ENCODE results near the gene MAML2.
"Not testable (repeated sequence)": the region's sequence is repeated elsewhere in the genome, so short reads cannot be mapped to it uniquely, and the experiment has no call there.

MAML2 gene

GRCh38 chr11:96293109-96293508 is 49.9 kb downstream of the MAML2 start:
- DNase-seq (ENCODE audit: low read depth), result no peak

DNA sequence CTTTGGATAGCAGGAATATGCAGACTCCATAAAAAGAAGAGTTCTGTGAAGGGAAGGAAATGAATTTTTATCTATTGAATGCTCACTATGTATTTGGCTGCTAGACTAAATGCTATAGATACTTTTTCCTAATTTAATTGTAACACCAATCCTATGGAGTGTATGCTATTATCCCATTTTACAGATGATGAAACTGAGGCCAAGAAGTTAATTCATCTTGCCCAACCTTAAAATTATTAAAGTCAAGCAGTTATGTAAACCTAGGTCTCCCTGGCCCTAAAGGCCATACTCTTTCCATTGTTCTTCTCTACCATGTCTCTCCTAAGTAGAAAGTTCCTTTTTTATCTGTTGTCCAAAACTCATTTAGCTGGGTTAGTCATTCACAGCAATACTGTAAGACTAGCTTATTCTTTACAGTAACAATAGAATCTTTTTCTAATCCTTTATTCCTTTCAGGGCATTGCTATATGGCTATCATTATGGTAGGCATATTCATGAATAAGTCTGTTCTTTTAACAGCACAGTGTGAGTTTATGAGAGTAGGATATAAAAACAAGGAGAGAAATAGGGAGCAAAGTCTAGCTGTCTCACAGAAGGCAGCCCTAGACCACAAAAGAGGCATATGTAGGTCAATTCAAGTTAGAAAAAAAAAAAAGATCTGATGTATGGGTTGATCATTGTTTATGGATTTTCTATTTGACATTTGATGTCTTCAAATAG is 50.5 kb downstream of the MAML2 start:
- DNase-seq (ENCODE audit: low read depth), result no peak

DNA sequence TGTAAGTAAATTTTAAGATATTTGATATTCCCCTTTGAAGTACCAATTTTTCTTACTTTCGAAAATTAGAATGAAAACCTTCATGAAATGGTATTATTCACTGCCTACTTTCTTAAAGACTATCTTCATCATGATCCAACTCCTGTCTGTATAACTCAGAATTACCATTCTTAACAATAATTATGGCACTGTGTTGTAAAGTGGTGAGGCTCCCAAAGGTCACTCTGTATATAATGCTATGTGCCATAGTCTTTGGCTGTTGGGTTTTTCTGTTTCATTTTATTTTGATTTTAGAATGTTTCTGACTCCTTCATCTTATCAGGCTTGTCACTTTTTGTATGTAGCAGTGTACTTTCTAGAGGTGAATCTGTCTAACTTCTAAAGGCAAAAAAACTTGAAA is 52.4 kb downstream of the MAML2 start:
- DNase-seq (ENCODE audit: low read depth), result no peak

- DNase-seq (ENCODE audit: low read depth), result no peak
These were observed 53.0 kb downstream of the MAML2 start for GRCh38 chr11:96290031-96290430.

DNA sequence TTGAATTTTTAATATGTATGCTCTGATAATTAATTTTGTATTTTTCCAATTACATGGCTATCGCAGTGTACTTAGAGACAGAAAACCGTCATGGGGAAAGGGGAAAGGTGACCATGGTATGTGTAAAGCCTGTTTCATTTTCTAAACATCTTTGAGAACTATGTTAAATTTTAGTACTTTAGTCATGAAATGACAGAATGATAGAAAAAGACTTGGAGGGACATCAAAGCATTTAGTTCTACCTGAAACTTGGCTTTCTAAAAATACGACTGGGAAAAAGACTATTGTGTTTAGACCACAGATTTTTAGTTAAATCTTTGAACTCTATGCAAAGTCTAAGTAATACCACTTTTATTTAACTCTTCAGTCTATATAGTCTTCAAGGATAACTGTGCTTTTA is 54.1 kb downstream of the MAML2 start:
- no peak for DNase-seq (ENCODE audit: low read depth)

DNA sequence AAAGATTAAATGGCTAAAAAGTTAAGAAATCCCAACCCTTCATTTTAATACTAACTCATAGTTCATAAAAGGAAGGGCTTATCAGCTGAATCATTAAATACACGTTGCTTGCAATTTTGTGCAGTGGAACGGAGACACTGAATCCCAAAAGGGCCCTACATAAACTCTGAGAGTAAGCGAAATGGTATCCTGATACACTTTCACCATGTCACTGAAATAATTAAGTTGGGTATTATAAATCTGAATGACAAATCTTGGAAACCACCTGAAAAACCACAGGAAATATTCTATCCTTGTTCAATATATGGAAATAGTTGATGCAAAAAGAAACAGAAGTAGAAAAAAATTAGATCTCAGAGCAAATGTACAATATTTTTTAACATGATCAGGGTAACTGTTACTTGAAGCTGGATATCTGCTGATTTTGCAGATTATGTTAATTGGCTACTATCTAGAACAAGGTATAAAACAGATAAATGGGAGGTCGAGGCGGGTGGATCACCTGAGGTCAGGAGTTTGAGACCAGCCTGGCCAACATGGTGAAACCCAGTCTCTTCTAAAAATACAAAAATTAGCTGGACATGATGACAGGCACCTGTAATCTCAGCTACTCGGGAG is 55.1 kb downstream of the MAML2 start:
- no peak for DNase-seq (ENCODE audit: low read depth)

GRCh38 chr11:96285985-96286384 is 57.0 kb downstream of the MAML2 start:
- not testable (repeated sequence) for DNase-seq (ENCODE audit: low read depth)

GRCh38 chr11:96284917-96285316 is 58.1 kb downstream of the MAML2 start:
- no peak for DNase-seq (ENCODE audit: low read depth)

GRCh38 chr11:96284401-96284800 is 58.6 kb downstream of the MAML2 start:
- no peak for DNase-seq (ENCODE audit: low read depth)

GRCh38 chr11:96282625-96283220 is 60.3 kb downstream of the MAML2 start:
- no peak for DNase-seq (ENCODE audit: low read depth)

DNA sequence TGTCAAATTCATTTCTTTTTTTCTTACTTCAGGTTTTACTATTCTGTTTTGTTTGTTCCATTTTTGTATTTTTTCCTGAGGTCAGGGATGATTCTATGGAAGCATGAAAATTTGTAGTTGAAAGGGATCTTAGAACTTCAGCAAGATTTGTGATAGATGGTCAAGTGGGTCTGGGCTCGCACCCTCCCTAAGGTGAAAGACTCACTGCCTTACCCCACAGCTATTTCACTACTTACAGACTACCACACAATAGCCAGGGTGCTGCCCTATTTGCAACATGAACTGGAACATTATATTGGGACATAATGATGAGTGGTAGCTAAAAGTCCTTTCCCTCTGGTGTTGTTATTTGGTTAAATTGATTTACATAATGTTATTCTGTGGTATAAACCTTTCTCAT is 62.6 kb downstream of the MAML2 start:
- no peak for DNase-seq (ENCODE audit: low read depth)

DNA sequence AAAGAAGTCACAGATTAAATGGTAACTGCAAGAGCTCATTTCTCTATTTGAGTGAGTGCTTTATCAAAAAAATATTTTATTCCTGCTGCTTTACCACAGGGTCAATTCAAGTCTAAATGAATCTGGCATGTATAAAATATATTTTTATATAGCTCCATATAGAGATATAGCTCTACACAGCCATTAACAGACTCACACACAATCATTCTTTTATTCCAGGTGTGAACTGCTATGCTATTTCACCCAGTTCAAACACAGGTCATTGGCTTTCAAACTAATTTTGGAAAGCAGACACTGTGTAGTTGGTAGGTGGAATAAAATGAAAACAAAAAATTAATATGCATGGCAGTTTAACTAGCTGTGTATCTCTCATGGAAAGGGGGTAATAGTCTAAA is 63.1 kb downstream of the MAML2 start:
- no peak for DNase-seq (ENCODE audit: low read depth)

- no peak for DNase-seq (ENCODE audit: low read depth)
These were observed 63.7 kb downstream of the MAML2 start for GRCh38 chr11:96279018-96279895.

DNA sequence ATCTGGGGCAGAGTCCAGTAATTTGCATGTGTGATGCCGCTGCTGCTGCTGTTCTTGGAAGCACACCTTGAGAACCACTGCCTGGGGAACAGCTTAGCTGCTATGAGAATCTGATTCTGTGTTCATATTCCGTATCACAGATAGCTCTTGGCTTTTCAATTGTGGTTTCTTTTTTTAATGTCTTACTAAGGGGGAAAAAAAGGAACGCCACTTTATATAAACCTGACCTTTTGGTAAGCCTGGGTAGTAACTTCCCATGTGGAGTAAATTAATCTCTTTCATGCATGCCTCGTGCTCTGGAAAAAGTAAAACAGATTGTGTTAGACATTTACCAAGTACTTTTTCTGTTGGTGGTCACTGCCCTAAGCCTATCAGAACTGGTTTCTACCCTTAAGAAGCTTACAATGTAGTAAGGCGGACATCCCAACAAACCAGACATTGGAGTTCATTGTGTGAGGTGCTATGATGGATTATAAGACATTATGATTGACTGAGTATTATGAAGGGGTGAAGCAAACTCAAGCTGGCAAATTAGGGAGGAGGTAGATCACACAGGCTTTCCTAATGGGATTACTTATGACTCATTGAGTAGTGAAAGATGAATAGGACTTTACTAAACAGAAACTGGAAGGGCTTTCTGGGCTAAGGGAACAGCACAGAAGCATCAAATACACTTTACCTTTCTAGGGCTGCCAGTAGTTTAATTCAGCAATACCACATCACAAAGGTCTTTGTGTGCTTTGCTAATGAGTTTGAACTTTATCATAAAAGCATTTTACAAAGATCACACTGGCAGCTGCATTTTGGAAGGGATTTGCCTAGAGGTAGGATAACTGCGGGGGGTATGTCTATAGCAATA is 64.7 kb downstream of the MAML2 start:
- no peak for DNase-seq (ENCODE audit: low read depth)

- DNase-seq (ENCODE audit: low read depth), result no peak
These were observed 65.3 kb downstream of the MAML2 start for GRCh38 chr11:96277696-96278038.

DNA sequence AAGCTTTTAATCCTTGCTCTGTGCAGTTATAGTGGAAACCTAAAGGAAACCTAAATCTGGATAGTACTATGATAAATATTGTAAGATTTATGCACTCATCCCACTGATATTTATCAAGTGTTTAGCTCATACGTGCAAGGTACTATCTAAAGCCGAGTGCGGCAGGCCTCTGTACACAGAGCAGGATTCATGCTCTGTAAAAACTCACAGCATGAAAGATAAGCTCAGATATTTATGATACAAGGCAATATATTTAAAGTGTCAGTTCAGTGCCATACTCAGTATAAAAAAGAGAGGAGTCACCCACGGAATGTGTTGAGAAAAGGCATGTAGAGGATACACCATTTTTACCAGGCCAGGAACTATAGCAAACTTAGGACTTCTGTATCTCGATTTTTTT is 66.2 kb downstream of the MAML2 start:
- no peak for DNase-seq (ENCODE audit: low read depth)

DNA sequence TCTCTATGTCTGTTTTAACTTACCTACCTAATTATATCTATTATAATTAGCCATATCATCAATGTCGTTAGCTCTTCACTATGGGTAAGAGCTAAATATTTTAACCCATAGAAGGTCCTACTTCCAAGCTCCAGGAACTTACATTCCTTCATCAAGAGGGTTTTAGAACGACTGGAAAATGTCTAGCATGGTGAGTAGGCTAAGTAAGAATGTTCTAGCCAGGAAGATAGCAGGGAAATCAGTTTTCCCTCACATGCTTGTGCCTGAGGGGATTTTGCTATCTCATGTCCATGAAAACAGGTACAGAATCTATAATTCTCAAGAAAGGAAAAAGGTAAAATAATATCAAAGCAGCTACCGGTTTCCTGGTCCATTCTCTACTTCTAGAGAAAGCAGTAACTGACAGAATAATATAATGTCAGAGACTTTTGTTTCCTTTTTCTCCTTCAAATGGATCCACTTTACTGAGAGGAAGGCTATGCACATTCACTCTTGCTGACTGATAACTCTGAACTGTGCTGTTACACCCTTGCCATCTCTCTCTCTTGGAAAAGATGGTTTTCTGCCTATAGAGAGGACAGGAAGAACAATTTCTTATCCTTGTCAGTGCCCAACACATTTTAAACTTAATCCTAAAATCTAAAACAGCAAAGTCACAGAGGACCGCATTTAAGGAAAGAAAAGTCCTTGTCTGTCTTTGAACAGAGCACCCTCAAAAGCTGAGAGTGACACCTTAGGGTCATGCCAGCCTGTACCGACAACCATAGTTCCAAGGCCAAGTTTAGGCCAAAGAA is 67.0 kb downstream of the MAML2 start:
- DNase-seq (ENCODE audit: low read depth), result no peak

DNA sequence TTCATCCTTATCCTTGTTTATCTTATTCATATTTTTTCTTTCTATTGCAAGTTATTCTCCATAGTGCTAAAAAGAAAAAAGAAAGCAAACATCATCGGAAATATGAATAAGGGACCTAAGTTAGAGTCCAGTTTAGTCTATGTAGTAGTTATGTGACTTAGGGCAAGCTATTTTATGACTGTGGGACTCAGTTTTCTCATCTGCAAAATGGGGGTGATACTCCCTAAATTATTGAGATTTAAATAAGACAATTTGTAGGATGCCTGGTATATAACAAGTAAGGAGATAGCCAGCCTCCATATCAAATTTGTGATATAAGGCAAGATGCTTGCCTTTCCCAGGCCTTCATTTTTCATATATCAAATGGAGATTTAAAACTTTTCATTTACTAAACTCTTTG is 69.5 kb downstream of the MAML2 start:
- DNase-seq (ENCODE audit: low read depth), result no peak

GRCh38 chr11:96272529-96273222 is 70.3 kb downstream of the MAML2 start:
- DNase-seq (ENCODE audit: low read depth), result no peak

- no peak for DNase-seq (ENCODE audit: low read depth)
These were observed 71.2 kb downstream of the MAML2 start for GRCh38 chr11:96271777-96272176.

Measured in stimulated activated CD8-positive, alpha-beta memory T cell treated with anti-CD3 and anti-CD28 coated beads, Interleukin-12 subunit alpha, Interleukin-12 subunit beta, amount 100 ng/mL, for 1 hour (primary cell).